T-helper 1 cell treated with Interleukin-12 subunit alpha and Interleukin-12 subunit beta and Interleukin-4 antibody, amounts not matched to agents 30 μg/mL and 1 μg/mL, for 36 hours (primary cell): ENCODE results near the gene ALDH1L2.

Experiments
- H3K27ac Mint-ChIP-seq: one replicate; pipeline ENCODE4 v1.8.0; 2021; ENCODE audit warnings: mild to moderate bottlenecking, mixed read lengths
- H3K27me3 Mint-ChIP-seq: one replicate; pipeline ENCODE4 v1.8.0; 2021; ENCODE audit warnings: low read depth, mixed read lengths
- H3K36me3 Mint-ChIP-seq: one replicate; pipeline ENCODE4 v1.8.0; 2021; ENCODE audit warnings: low read depth, mixed read lengths
- H3K4me1 Mint-ChIP-seq: one replicate; pipeline ENCODE4 v1.8.0; 2021; ENCODE audit warnings: low read depth, mixed read lengths
- H3K4me3 Mint-ChIP-seq: one replicate; pipeline ENCODE4 v1.8.0; 2021; ENCODE audit warnings: mild to moderate bottlenecking, moderate library complexity, mixed read lengths
- H3K9me3 Mint-ChIP-seq: one replicate; pipeline ENCODE4 v1.8.0; 2021; ENCODE audit warnings: mixed read lengths

ALDH1L2 gene

DNA sequence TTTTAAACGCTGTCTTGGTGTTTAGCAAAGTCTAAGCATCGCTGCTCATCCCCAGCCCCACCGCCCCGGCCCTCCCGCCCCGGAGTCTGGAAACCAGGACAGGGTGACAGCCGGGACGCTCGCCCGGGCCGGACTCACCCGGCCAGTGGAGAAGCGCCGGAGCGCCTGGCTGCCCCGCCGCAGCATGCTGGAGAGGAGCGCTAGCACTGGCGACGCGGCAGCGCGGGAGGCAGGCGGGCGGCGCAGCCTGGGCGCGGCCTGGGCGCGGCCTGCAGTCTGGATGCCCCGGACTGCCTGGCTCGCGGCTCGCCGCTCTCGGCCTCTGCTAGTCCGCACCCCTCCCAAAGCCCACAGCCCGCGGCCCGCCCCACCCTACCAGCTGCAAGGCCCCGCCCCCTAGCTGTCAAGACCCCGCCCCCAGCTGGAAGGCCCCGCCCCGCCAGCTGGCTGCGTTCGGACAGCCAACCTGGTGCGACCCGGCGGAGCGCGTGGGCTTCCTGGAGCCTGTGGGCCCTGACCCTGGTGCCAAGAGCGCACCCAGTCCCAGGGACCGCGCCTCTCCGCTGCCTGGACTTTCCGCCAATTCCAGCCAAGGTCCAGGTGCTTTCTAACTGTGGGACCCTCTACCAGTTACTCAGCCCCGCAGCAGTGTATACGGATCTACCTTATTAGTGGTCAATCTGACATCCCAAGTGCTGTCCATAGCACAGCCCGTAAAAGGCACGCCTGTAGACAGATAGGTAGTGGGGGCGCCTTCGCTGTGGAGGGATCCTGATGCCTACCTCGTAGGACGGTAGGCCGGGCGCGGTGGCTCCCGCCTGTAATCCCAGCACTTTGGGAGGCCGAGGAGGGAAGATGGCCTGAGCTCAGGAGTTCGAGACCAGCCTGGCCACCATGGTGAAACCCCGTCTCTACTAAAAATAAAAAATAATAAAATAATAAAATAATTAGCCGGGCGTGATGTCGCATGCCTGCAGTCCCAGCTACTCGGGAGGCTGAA, at the start of gene ALDH1L2:
Gene ALDH1L2, minus strand, starts transcription at position 208 of the 1,000 bp plus-strand sequence. Its CDS starts 22 bp downstream, at position 186.
- Mint-ChIP-seq H3K27me3 (peaks cover 40% of the 10 kb centered on the region), H3K27ac (peak within 1 kb of the TSS; percentile 32), H3K4me1 (peaks cover 10% of the 10 kb centered on the region), H3K9me3 (peaks cover 4% of the 10 kb centered on the region), H3K36me3 (no peaks in the 10 kb centered on the region), H3K4me3 (peak within 1 kb of the TSS; percentile 81)

DNA sequence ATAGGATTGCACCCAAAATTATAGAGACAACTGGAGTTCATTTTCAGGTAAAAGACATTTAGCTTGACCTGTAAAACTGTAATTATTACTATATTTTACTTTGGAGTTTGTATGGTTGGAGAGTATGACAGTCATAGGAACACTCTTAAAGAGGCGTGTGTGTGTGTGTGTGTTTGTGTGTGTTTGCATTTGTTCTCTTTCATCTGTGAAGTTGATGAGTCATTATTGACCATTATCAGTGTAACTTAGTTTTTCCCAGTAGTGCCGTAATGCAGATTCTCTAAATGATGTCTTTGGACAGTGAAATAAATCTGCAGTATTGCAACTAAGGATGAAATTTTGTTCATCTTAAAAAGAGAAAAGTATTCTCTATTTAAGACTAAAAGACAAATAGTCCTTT, 36.3 kb upstream of the ALDH1L2 start:
- no peaks in the 10 kb centered on the region for H3K9me3 Mint-ChIP-seq
- peaks cover 52% of the 10 kb centered on the region for H3K36me3 Mint-ChIP-seq

DNA sequence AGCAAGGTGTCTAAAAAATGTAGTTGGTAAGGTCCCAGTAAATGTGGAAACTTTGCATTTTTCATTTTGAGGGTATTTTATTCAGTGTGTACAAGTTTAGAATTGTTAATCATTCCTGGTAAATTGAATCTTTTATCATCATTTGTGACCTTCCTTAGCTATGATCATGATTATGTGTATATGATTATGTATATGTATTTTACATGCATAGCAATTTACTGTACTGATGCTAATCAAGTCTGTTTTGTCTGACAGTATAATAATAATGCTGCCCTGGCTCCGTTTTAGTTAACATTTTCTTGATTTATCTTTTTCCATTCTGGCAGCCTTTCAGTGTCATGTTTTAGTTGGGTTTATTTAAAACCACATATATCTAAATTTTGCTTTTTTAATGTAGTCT, 32.7 kb upstream of the ALDH1L2 start:
- H3K27me3 Mint-ChIP-seq = no peaks in the 10 kb centered on the region
- H3K4me3 Mint-ChIP-seq = no peak overlapping the region
- H3K27ac Mint-ChIP-seq = no peak overlapping the region
- H3K4me1 Mint-ChIP-seq = peaks cover 18% of the 10 kb centered on the region
- H3K9me3 Mint-ChIP-seq = no peaks in the 10 kb centered on the region
- peaks cover 62% of the 10 kb centered on the region for H3K36me3 Mint-ChIP-seq

More for the DNA sequence above, 36.3 kb upstream of the ALDH1L2 start:
- H3K4me3 Mint-ChIP-seq = no peak overlapping the region
- no peaks in the 10 kb centered on the region for H3K27me3 Mint-ChIP-seq
- peaks cover 2% of the 10 kb centered on the region for H3K4me1 Mint-ChIP-seq
- H3K27ac Mint-ChIP-seq = no peak overlapping the region

DNA sequence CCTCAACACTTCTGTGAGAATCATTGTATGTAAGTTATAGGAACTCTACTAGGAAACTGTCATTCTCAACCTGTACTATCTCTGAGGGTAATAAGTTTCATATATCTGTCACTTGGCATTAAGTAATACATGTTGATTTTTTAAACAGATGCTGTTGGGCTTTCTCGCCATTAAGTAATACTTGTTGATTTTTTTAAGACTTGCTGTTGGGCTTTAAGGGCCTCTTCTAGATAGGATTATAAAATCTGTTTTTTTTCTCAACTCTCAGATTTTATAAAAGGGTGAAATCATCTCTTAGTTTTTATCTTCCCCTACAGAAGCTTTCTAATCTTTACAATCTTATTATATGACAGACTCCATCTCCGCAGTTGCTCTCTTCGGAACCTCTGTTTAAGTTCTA, 28.8 kb upstream of the ALDH1L2 start:
- H3K4me1 Mint-ChIP-seq = peaks cover 39% of the 10 kb centered on the region
- H3K27ac Mint-ChIP-seq = no peak overlapping the region
- no peaks in the 10 kb centered on the region for H3K9me3 Mint-ChIP-seq
- H3K36me3 Mint-ChIP-seq = peaks cover 45% of the 10 kb centered on the region
- H3K27me3 Mint-ChIP-seq = no peaks in the 10 kb centered on the region
- H3K4me3 Mint-ChIP-seq = no peak overlapping the region

DNA sequence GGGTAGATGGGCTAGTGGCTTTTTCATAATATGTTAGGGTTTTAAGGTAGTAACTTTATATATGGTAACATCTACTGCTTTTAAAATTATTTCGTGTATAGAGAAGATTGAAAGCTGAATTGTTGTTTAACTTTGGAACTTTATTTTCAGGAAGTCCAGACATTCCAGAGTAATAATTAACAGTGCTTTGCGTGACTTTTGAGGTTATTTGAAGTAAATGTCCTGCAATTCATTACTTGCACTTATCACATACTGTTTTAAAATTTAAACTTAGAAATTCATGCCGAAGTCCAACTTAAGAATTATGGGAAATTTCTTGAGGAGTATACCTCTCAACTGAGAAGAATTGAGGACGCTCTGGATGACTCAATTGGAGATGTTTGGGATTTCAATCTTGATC, 26.6 kb upstream of the ALDH1L2 start:
- Mint-ChIP-seq H3K4me3 (no peak overlapping the region), H3K36me3 (peaks cover 30% of the 10 kb centered on the region), H3K9me3 (no peaks in the 10 kb centered on the region), H3K27me3 (peaks cover 7% of the 10 kb centered on the region), H3K27ac (no peak overlapping the region), H3K4me1 (peaks cover 42% of the 10 kb centered on the region)

DNA sequence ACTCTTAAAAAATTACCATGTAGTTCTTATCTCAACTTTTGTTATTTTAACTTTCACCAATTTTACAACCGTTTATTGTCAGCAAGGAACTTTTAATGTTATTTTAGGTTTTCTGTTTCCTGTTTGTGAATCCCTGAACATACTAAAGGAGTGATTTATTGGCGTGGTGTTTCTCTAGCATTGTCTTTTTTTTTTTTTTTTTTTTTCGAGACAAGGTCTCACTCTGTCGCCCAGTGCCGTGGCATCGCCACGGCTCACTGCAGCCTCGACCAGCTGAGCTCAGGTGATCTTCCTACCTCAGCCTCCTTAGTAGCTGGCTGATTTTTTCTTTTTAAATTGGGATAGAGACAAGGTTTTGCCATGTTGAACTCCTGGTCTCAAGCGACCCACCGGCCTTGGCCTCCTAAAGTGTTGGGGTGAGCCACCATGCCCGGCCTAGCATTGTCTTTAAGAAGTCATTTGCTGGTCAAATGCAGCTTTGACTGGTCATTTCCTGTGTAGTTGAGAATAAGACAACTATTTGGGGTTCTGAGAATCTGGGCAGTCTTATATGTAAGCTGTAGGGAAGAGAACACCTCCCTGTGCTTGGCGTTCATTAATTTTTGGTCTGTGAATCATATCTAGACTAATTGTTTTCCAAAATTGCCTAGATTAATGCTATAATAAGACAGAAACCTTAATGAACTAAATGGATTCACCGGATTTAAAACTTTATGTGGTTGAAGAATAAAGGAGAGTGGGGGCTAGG, 25.4 kb upstream of the ALDH1L2 start:
- Mint-ChIP-seq H3K4me3 (peak overlapping the region; percentile 89), H3K36me3 (peaks cover 24% of the 10 kb centered on the region), H3K9me3 (peaks cover 4% of the 10 kb centered on the region), H3K27me3 (peaks cover 15% of the 10 kb centered on the region), H3K27ac (peak overlapping the region; percentile 46), H3K4me1 (peaks cover 41% of the 10 kb centered on the region)

DNA sequence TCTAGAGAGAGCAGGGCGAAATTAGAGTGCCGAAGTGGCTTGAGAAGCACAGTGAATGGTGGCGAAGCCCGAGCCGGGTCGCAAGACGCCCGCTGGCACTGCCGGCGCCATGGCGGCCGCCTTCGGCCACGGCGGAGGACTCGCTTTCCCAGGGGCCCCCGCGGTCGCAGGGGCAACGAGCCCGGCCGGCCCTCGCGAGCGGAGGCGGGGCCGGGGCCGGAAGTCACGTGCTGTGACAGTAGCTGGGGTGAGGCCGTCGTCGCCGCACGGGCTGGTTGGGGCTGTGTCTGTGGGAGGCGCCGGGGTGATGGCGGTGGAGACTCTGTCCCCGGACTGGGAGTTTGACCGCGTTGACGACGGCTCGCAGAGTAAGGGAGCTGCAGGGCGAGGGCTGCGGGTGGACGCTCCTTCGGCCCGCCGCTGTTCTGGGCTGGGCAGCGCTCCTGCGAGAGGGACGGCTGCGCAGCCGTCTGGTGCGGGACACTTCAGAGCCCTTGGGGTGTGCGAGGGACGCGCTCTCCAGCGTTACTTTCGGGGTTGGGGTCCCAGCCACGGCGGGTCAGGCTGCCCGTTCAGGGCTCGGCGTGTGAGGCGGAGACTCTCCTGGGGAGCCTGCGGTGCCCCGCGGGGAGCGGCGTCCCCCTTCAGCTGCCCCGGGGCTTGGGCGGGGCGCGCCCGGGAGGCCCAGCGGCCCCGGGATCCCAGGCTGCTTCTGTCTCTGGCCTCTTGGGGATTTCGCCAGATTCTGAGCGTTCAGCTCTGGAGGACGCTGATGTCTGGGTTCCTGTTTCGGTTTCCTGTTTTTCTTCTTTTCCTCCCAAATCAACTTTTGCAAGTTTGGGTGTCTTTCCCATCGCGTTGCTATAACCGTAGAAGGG, 23.5 kb upstream of the ALDH1L2 start, which contains the start of gene WASHC4:
Gene WASHC4, plus strand, starts transcription at position 238 of the 878 bp plus-strand sequence. Its CDS starts 70 bp downstream, at position 308.
- Mint-ChIP-seq H3K27me3 (peaks cover 21% of the 10 kb centered on the region), H3K9me3 (peaks cover 4% of the 10 kb centered on the region)

DNA sequence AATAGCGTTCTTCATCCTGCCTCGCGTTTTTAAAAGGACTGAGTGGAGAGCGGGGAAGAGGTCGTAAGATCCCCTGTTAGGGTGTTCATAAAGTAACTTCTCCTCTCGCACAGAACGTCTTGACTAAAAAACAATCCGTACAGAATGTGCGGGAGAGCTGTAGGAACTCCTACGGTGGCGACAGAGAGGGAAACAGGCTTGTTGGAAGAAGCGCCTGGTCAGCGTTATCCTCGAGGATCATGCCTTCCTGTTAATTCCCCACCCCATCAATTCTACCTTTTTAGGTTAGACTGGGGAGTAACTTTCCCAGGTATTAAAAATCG, 22.9 kb upstream of the ALDH1L2 start:
- Mint-ChIP-seq H3K4me3 (peak overlapping the region; percentile 92), H3K4me1 (peaks cover 27% of the 10 kb centered on the region), H3K27ac (peak overlapping the region; percentile 95), H3K27me3 (peaks cover 26% of the 10 kb centered on the region), H3K36me3 (peaks cover 7% of the 10 kb centered on the region), H3K9me3 (peaks cover 4% of the 10 kb centered on the region)

More for the DNA sequence above, 23.5 kb upstream of the ALDH1L2 start, which contains the start of gene WASHC4:
- peaks cover 31% of the 10 kb centered on the region for H3K4me1 Mint-ChIP-seq
- peak within 1 kb of the TSS; percentile 92 for H3K4me3 Mint-ChIP-seq
- H3K27ac Mint-ChIP-seq = peak within 1 kb of the TSS; percentile 95
- peaks cover 11% of the 10 kb centered on the region for H3K36me3 Mint-ChIP-seq

DNA sequence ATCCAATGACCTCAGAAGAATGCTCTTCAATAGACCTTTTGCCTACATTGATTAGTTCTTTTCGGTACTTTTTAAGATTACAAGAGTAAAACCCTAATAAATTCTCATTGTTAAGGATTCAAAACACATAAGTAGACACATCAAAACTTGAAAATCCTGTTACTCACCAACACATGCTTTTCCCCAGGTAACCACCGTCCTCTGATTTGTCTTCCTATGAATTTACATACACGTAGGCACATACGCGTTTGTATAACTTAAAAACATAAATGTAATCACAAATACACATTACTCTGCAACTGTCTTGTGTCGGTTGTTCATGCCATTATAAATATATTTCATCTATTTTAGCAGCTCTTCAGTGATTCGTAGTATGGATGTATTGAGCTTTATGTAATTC, 22.4 kb upstream of the ALDH1L2 start:
- H3K9me3 Mint-ChIP-seq = peaks cover 4% of the 10 kb centered on the region
- H3K27ac Mint-ChIP-seq = no peak overlapping the region
- peaks cover 30% of the 10 kb centered on the region for H3K27me3 Mint-ChIP-seq
- peaks cover 24% of the 10 kb centered on the region for H3K4me1 Mint-ChIP-seq
- peaks cover 3% of the 10 kb centered on the region for H3K36me3 Mint-ChIP-seq
- H3K4me3 Mint-ChIP-seq = peak overlapping the region; percentile 92

DNA sequence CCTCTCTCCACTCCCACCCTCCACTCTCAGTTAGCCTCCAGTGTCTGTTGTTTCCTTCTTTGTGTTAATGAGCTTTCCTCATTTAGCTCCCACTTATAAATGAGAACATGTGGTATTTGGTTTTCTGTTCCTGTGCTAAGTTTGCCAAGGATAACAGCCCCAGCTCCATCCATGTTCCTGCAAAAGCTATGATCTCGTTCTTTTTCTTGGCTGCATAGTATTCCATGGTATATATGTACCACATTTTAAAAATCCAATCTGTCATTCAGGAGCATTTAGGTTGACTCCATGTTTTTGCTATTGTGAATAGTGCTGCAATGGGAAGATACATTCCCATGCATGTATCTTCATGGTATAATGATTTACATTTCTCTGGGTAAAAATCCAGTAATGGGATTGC, 20.5 kb upstream of the ALDH1L2 start:
- H3K27me3 Mint-ChIP-seq = peaks cover 41% of the 10 kb centered on the region
- no peak overlapping the region for H3K27ac Mint-ChIP-seq
- H3K9me3 Mint-ChIP-seq = peaks cover 4% of the 10 kb centered on the region
- peaks cover under 1% of the 10 kb centered on the region for H3K36me3 Mint-ChIP-seq
- H3K4me1 Mint-ChIP-seq = peaks cover 17% of the 10 kb centered on the region
- H3K4me3 Mint-ChIP-seq = no peak overlapping the region

DNA sequence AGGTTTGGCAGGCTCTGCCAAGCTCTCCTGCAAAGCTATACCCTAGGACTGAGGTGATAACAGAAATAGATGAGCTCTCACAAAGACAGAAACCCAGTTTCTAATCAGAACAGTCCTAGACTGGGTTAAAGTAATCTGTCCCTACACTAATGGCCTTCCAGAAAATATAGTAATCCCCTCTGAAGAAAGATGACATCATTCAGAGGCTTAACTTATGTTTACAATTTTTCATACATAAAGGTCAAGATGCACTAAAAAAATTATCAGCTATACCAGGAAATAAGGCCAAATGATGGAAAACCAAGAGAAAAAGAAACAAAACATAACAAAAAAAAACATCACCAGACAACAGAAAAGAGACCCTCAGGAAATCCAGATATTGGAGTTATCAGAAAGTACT, 18.4 kb upstream of the ALDH1L2 start:
- H3K36me3 Mint-ChIP-seq = no peaks in the 10 kb centered on the region
- H3K9me3 Mint-ChIP-seq = peaks cover 4% of the 10 kb centered on the region
- H3K4me3 Mint-ChIP-seq = no peak overlapping the region
- no peak overlapping the region for H3K27ac Mint-ChIP-seq
- H3K27me3 Mint-ChIP-seq = peaks cover 61% of the 10 kb centered on the region
- peaks cover 5% of the 10 kb centered on the region for H3K4me1 Mint-ChIP-seq

DNA sequence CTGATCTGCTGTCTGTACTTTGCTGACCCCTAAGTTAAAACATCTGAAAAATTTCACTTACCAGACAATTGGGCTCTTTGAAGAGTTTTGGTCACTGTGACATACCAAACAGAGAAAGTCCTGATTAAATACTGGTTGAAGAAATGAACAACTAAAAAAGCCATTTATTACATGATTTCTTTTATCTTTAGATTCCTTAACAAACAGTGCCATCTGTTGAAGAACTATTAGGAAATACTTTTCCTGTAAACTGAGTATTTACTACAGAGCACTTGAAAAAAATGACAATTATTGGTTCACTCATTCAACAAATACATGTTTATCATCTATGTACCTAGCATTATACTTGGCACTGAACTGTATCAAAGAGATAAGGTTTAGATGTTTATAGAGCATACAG, 16.7 kb upstream of the ALDH1L2 start:
- Mint-ChIP-seq H3K27ac (no peak overlapping the region), H3K4me1 (no peaks in the 10 kb centered on the region), H3K27me3 (peaks cover 60% of the 10 kb centered on the region), H3K9me3 (peaks cover 14% of the 10 kb centered on the region), H3K36me3 (no peaks in the 10 kb centered on the region), H3K4me3 (no peak overlapping the region)

DNA sequence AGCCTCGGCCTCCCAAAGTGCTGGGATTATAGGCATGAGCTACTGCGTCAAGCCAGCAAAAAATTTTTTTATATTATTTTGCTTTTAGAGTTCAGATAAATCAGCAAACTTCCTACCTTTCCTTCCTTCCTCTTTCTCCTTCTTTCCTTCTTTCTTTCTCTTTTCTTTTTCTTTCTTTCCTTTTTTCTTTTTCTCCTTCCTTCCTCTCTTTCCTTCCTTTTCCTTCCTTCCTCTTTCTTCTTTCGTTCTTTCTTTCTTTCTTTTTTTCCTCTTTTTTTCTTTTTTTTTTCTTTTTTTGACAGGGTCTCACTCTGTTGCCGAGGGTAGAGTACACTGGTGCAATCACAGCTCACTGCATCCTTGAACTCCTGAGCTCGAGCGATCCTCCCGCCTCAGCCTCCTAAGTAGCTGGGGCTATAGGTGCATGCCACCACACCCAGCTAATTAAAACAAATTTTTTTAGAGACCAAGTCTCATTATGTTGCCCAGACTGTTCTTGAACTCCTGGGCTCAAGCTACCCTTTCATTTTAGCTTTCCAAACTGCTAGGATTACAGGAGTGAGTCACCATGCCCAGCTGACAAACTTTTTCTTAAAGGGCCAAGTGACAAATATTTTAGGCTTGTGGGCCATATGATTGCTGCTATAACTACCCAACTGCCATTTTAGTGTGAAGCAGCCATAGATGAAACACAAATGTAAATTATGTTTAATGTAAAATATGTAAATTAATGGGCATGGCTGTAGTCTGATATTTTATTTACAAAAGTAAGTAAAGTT, 16.1 kb upstream of the ALDH1L2 start:
- Mint-ChIP-seq H3K36me3 (no peaks in the 10 kb centered on the region), H3K4me3 (no peak overlapping the region), H3K27me3 (peaks cover 59% of the 10 kb centered on the region), H3K4me1 (no peaks in the 10 kb centered on the region), H3K27ac (no peak overlapping the region), H3K9me3 (peaks cover 17% of the 10 kb centered on the region)
